ENCODE data around the gene CCDC91. TPM values are rescaled to one million over a fixed set of nuclear protein-coding genes. Genes with fewer than 3 reads are reported as not detected.

The CCDC91 gene
- total and polyA plus RNA-seq, 9 of the 15 experiments (the other 6 are each of a cell fraction or from before 2014, with no cell fraction given) = 10.1 to 31.1 (median 26.3) TPM

DNA sequence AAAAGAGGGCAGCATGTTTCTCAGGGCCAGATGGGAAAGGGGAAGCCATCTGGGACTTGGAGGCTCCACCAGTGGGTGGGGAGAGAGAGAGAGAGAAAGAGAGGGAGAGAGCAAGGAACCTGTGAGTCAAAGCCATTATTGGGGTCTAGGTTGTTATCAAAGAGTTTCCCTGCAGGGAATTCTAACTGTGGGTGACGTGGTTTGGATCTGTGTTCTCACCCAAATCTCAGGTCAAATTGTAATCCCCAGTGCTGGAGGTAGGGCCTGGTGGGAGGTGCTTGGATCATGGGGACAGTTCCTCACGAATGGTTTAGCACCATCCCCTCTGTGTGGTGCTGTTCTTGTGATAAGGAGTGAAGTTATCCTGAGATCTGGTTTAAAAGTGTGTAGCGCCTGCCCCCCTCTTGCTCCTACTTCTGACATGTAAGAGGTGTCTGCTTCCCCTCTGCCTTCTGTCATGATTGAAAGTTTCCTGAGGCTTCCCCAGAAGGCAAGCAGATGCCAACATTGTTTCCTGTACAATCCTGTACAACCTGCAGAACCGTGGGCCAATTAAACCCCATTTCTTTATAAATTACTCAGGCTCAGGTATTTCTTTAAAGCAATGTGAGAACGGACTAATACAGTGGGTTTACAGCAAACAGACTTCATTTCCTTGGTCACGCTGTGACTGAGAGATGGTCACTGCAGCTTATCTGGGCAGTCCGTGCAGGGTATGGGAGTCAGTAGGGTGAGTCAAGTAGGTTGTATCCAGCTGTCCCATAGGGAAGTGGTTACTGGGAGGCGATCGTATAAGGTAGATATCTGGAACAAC lies 52.4 kb downstream of the CCDC91 start (continued):
- TF ChIP-seq MIER1 (IDR thresholded peaks at IDR 0.05; ENCODE audit: low read depth) (peak; percentile 25; the same call in 1 of the 2 replicates), NCOR1 (IDR thresholded peaks at IDR 0.05) (peak; percentile 92), ETV5 (CRISPR knock-in tag; IDR thresholded peaks at IDR 0.05; ENCODE audit: low read depth) (peak; percentile 79), SP1 (CRISPR knock-in tag; IDR thresholded peaks at IDR 0.05) (0 out of 2 replicates have a peak, but pooled peaks have one; percentile 53), ARNT (IDR thresholded peaks at IDR 0.05) (0 out of 4 replicates have a peak, but pooled peaks of 1 of the 2 experiments have one; percentile 42), NONO (IDR thresholded peaks at IDR 0.05; ENCODE audit: low read depth in 2 of 2, low read length in 1 of 2) (no peak), ZSCAN32 (CRISPR knock-in tag; IDR thresholded peaks at IDR 0.05) (no peak), NFIX (CRISPR knock-in tag; IDR thresholded peaks at IDR 0.05; ENCODE audit: low read depth) (no peak), SIRT6 (IDR thresholded peaks at IDR 0.05; ENCODE audit: low read depth, low read length) (no peak), FOXJ2 (tag; IDR thresholded peaks at IDR 0.05) (peak; percentile 63; the same call in 1 of the 2 replicates), GTF2F1 (IDR thresholded peaks at IDR 0.05; ENCODE audit: low read depth, low read length) (no peak), IFI16 (CRISPR knock-in tag; IDR thresholded peaks at IDR 0.05) (no peak), ZEB2 (IDR thresholded peaks at IDR 0.05) (peak; percentile 91), CCAR2 (IDR thresholded peaks at IDR 0.05; ENCODE audit: low read depth, low read length) (no peak), ZNF212 (CRISPR knock-in tag; IDR thresholded peaks at IDR 0.05) (no peak)
- TF ChIP-seq, protein P1, sequence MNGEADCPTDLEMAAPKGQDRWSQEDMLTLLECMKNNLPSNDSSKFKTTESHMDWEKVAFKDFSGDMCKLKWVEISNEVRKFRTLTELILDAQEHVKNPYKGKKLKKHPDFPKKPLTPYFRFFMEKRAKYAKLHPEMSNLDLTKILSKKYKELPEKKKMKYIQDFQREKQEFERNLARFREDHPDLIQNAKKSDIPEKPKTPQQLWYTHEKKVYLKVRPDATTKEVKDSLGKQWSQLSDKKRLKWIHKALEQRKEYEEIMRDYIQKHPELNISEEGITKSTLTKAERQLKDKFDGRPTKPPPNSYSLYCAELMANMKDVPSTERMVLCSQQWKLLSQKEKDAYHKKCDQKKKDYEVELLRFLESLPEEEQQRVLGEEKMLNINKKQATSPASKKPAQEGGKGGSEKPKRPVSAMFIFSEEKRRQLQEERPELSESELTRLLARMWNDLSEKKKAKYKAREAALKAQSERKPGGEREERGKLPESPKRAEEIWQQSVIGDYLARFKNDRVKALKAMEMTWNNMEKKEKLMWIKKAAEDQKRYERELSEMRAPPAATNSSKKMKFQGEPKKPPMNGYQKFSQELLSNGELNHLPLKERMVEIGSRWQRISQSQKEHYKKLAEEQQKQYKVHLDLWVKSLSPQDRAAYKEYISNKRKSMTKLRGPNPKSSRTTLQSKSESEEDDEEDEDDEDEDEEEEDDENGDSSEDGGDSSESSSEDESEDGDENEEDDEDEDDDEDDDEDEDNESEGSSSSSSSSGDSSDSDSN (IDR thresholded peaks at IDR 0.05; ENCODE audit: borderline replicate concordance in 1 of 2, low read depth in 2 of 2, low read length in 2 of 2) = peak in 1 of 2 experiments; percentile 49; a peak in 1 of 4 replicates
- TF ChIP-seq, protein P2, sequence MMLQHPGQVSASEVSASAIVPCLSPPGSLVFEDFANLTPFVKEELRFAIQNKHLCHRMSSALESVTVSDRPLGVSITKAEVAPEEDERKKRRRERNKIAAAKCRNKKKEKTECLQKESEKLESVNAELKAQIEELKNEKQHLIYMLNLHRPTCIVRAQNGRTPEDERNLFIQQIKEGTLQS (IDR thresholded peaks at IDR 0.05) = peak; percentile 83
- TF ChIP-seq, protein P2 (CRISPR knock-in tag; conservative IDR thresholded peaks at IDR 0.05) = peak; percentile 45; the same call in 1 of the 2 replicates
